ENCODE measurements around the gene RANBP9.

The RANBP9 gene

GRCh38 chr6:13660893-13661292 lies 50.7 kb downstream of the RANBP9 start:
- intact Hi-C loops (cut with DNase I) = no loop called here

DNA sequence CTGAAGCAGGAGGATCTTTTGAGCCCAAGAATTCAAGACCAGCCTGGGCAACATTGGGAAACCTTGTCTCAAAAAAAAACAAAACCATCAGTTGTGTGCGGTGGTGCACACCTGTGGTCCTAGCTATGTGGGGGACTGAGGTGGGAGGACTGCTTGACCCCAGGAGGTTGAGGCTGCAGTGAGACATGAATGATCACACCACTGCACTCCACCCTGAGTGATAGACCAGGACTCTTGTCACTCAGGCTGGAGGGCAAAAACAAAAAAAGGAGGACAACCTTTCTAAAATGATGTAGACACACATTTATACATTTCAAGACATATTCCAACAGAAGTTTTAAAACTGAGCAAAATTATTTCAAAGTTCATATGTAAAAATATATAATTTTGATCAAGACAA lies 51.4 kb downstream of the RANBP9 start:
- no peak for DNase-seq
- intact Hi-C loops (cut with DNase I) = no loop called here

More at GRCh38 chr6:13660893-13661292, 50.7 kb downstream of the RANBP9 start:
- DNase-seq = no peak

GRCh38 chr6:13655700-13656099 lies 55.9 kb downstream of the RANBP9 start:
- no peak for DNase-seq
- intact Hi-C loops (cut with DNase I) = no loop called here

GRCh38 chr6:13654496-13654895 lies 57.1 kb downstream of the RANBP9 start:
- intact Hi-C loops (cut with DNase I) = no loop called here
- no peak for DNase-seq

GRCh38 chr6:13653296-13653695 lies 58.3 kb downstream of the RANBP9 start:
- DNase-seq = no peak
- intact Hi-C loops (cut with DNase I) = no loop called here

DNA sequence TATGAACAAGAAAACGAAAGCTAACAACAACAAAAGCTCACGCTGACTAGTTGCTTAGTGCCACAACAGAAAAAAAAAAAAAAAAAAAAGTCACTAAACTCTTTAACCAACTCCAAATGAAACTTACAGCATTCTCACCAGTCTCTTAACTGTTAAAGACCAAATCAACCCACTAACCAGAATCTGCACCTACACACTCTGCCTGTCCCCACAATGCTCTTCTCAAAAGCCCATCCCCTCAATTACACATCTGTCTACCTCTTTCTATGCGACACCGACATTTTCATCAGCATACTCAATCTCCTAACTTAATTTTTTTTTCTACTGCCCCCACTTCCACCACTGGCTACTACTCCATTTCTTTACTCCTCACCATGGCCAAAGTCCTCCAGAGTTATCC lies 62.2 kb downstream of the RANBP9 start:
- intact Hi-C loops (cut with DNase I) = no loop called here
- DNase-seq = no peak

- intact Hi-C loops (cut with DNase I) = no loop called here
- no peak for DNase-seq
These were observed 62.8 kb downstream of the RANBP9 start for GRCh38 chr6:13648850-13649249.

DNA sequence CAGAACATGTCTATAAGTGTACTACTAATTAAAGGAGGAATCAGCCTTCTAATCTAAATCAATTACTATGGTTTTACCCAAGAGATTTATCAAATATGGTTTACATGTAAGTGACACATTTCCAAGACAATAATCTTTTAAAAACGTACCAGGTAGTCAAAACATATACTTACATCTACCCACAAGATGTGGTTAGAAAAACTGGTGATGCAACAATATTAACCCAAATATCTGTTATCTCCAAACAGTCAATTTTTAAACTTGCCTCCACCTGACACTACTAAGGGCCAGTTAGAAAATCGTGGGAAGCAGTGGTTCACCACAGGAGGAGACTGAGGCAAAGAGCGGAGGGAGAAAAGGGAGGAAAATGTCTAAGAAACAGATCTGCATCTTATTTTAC lies 68.5 kb downstream of the RANBP9 start:
- intact Hi-C loops (cut with DNase I) = no loop called here
- DNase-seq = no peak

DNA sequence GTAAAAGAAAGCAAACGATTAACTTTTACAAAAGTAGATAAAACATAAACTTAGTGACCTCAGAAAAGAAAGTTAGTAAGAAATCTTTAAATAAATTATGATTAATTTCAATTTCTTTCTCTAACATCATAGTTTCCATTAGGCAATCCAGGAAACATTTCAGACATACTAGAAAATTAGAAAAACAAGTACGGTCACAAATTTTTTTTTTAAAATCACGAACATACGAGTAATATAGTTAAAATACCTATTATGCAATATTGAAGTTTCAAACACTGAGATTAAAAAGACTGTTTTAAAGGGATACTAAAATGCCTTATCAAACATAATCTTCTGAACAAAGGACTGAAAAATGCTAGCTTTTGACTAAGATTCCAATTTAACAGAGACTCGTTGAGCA lies 70.3 kb downstream of the RANBP9 start:
- intact Hi-C loops (cut with DNase I) = no loop called here
- no peak for DNase-seq

DNA sequence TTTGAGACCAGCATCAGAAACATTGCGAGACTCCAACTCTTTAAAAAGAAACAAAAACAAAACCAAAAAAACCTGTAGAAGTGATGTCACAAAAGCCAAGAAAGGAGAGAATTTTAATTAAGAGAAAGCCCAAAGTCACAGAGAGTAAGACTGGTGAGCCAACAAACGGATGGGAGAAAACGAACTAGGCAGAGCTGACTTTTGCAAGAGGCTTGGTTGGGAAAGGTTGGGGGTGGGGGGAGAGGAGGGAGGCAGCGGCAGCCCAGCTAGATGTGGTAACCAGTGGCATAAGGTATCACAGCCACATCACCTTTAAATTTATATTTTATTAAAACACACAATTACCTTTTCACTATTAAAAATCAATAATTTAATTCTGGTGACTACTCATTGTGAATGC lies 73.0 kb downstream of the RANBP9 start:
- intact Hi-C loops (cut with DNase I) = no loop called here
- no peak for DNase-seq

DNA sequence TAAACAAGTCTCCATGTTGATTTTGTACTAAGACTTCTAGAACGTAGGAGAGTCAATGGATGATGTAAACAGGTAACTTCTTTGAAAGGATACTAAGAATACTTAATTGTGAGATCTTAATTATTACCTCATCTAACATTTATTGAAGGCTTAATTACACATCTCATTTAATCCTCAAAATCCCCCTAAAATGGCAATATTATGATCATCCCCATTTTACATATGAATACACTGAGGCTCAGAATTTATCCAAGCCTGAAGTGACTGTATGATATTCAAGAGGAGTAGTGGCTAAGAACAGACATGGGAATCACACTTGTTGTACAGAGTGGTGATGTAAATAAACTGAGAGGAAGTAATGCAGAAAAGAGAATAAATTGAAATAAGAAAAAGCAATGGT lies 73.6 kb downstream of the RANBP9 start:
- no peak for DNase-seq

GRCh38 chr6:13635948-13636658 lies 75.5 kb downstream of the RANBP9 start:
- intact Hi-C loops (cut with DNase I) = no loop called here
- no peak for DNase-seq

More for the DNA sequence above, 73.6 kb downstream of the RANBP9 start:
- intact Hi-C loops (cut with DNase I) = no loop called here

GRCh38 chr6:13633343-13633742 lies 78.3 kb downstream of the RANBP9 start:
- intact Hi-C loops (cut with DNase I) = no loop called here
- DNase-seq = no peak

DNA sequence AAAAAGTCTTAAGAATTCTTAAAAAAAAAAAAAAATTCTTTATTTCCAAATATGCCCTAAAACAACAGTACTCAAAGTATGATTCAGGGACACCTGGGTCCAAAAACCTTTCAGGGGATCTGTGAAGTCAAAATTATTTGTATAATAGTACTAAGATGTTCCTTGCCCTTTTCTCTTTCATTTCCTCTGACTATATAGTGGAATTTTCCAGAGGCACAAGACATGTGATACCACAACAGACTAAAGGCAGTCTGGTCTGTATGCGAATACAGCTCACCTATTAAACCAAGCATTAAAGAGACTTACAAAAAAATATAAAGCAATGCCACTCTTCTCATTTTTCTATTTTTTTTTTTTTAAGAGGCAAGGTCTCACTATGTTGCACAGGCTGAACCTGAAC lies 81.1 kb downstream of the RANBP9 start:
- intact Hi-C loops (cut with DNase I) = no loop called here
- no peak for DNase-seq

DNA sequence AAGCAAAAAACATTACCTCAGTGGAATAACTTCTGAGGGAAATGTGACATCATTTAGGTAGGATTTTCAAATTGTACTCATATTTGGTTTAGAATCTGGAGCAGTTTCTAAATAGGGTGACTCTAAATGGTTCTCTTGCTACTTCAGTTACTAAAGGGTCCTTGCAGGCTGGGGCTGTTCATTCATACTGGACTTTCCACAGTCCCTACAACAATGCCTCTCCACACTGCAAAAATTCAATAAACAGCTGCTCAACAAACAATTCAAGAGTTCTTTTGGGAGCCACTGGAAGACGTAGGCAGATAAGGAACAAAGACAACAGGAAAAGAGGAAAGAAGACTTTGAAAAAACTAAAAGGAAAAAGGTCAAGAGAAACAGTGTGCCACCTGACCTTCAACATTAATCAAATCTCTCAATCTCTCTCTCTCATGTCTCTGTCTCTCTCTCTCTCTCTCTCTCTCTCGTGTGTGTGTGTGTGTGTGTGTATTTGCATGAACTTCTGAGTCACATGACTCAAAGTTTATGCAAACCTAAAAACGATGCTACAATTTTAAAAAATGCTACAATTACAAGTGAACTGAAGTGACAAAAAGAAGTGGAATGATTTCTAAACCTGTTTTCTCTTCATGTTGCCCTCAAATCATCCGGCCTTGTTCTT lies 82.0 kb downstream of the RANBP9 start:
- intact Hi-C loops (cut with DNase I) = no loop called here
- DNase-seq = no peak

DNA sequence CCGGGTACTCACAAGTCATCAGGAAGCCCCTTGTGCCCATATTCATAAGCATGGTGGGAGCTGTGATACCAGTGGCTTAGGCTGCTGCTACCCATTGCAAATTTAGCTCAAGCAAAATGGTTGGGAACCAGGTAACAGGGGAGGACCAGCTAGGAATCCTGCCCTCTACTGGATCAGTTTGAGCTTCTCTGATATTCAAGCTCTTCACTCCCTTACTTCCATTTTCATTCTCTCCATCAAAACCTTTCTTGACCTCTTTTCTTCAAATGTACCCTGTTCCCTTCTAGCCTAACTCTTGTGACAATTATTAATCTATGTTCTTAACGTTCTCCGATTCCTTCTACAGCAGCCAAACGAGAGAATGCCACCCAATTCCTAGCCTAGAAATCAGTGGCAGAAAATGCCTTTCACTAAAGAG lies 86.8 kb downstream of the RANBP9 start:
- DNase-seq = peak in 1 of 10 donors; percentile 43
- intact Hi-C loops (cut with DNase I) = no loop called here

- intact Hi-C loops (cut with DNase I) = loop anchor here (10.0 kb wide), 1 partner anchor 448 kb away; no protein-coding TSS in a partner anchor
- DNase-seq = no peak
These were observed 94.6 kb downstream of the RANBP9 start for GRCh38 chr6:13617066-13617465.

DNA sequence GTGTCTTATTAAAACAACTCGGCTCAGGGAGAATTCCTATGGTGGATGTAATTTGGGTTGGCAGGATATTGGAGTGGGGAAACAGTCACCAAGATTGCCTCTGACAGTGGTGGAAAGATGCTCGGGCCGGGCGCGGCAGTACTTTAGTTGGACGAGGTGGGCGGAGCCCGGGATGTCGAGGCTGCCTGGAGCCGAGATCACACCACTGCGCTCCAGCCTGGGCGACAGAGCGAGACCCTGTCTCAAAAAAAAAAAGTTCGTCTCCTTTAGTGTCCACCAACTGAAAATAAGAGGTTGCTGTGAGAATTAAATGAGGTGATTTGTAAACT lies 95.9 kb downstream of the RANBP9 start:
- DNase-seq = peak; percentile 33 to 93 (median 48)

GRCh38 chr6:13614926-13615791 lies 96.5 kb downstream of the RANBP9 start, which contains the start of gene NOL7:
Gene NOL7 (plus strand): TSS chr6:13615335. CDS start chr6:13615359, 24 bp downstream.
- DNase-seq = peak; percentile 95 to 99 (median 97)
- intact Hi-C loops (cut with DNase I) = loop anchor here (1.0 to 10.0 kb wide), 4 partner anchors 40 to 450 kb away; partner anchors contain the start of genes RANBP9 and SIRT5

More for the DNA sequence above, 95.9 kb downstream of the RANBP9 start:
- intact Hi-C loops (cut with DNase I) = loop anchor here (1.0 to 10.0 kb wide), 4 partner anchors 41 to 449 kb away; partner anchors contain the start of genes RANBP9 and SIRT5

- peak in 7 of 10 donors; percentile 21 to 88 (median 33) for DNase-seq
- intact Hi-C loops (cut with DNase I) = loop anchor here (2.0 to 10.0 kb wide), 2 partner anchors 40 to 450 kb away; partner anchors contain the start of gene SIRT5
These were observed 97.3 kb downstream of the RANBP9 start for GRCh38 chr6:13614126-13614925.

Measured in posterior cingulate gyrus (tissue), 11 donors.